HepG2 (cell line): ENCODE data around the gene SAPCD1. TPM values are rescaled to one million over a fixed set of nuclear protein-coding genes. Genes with fewer than 3 reads are reported as not detected.

Experiments used
- ATAC-seq: fragments of 200-7000 bp; cut with Tn5 transposase; 3 replicates; pipeline ENCODE4 v1.9.1; 2020; ENCODE audit warnings: mild to moderate bottlenecking, moderate library complexity
- BruUV-seq: library from RNA; stranded (reverse); fragments of 400-500 nt; replicated peaks from 2 replicates; lab custom pipeline; 2021; lab: Mats Ljungman, UMichigan
- CTCF ChIA-PET: fragments of 300-600 bp; formaldehyde crosslinking; extraction: SDS; loops from one replicate; lab custom pipeline; 2021; ENCODE audit warnings: low total read pairs, inconsistent platforms, low intra/inter-chr PET ratio; lab: Yijun Ruan, JAX
- POLR2A ChIA-PET: fragments of 350-600 bp; sonication (Branson Sonifier 250); formaldehyde crosslinking; loops from one replicate; lab custom pipeline; 2020; ENCODE audit warnings: antibody characterized with exemption, inconsistent platforms; lab: Yijun Ruan, JAX
- DNase-seq: peaks from one replicate; pipeline ENCODE4 v3.0.0-alpha.2; 2015; ENCODE audit warnings: low spot score
- FAIRE-seq: peaks from 3 replicates; lab custom pipeline; 2011; peaks lifted over from hg19 to GRCh38; lab: Jason Lieb, UNC
- H2AFZ ChIP-seq: one replicate; pipeline ENCODE4 v1.6.1; 2011; ENCODE audit warnings: low read length, inconsistent platforms
- H3K27ac ChIP-seq: fragments of 300-600 bp; 3 replicates; pipeline ENCODE4 v1.8.0; 2011; ENCODE audit warnings: mixed run types, mild to moderate bottlenecking, mixed read lengths, low read length, inconsistent platforms; ENCODE audit not compliant: insufficient read depth; ENCODE audit errors: extremely low read length
- H3K27me3 ChIP-seq, 2 experiments: fragments of 200-600 bp in 1 of 2; 2 replicates in 1 of 2; 3 replicates in 1 of 2; pipeline versions ENCODE4 v1.6.0 to v1.8.0; 2011; ENCODE audit warnings: low read length in 2 of 2, mild to moderate bottlenecking in 2 of 2, moderate library complexity in 2 of 2, inconsistent platforms in 1 of 2; ENCODE audit not compliant: insufficient read depth in 2 of 2, control insufficient read depth in 1 of 2
- H3K36me3 ChIP-seq, 2 experiments: fragments of 200-600 bp in 1 of 2; replicated peaks in 1 of 2; 2 replicates in 1 of 2; 3 replicates in 1 of 2; pipeline versions ENCODE4 v1.5.1 to v1.8.0; 2011; ENCODE audit warnings: low read length in 2 of 2, inconsistent platforms in 1 of 2; ENCODE audit not compliant: insufficient read depth in 2 of 2, control insufficient read depth in 1 of 2
- H3K4me1 ChIP-seq: 2 replicates; pipeline ENCODE4 v1.5.1; 2012; ENCODE audit warnings: low read length, inconsistent platforms; ENCODE audit not compliant: insufficient read depth
- H3K4me2 ChIP-seq: 2 replicates; pipeline ENCODE4 v1.6.0; 2011; ENCODE audit warnings: low read depth, low read length, inconsistent platforms
- H3K4me3 ChIP-seq, 3 experiments: fragments of 200-600 bp in 1 of 3; sonication (generic), shearing (Covaris generic) in 1 of 3; replicated peaks in 1 of 3; 2 replicates each; pipeline ENCODE4 v1.5.1; 2011 to 2016; ENCODE audit warnings: low read length in 3 of 3, inconsistent platforms in 2 of 3, low read depth in 2 of 3, mild to moderate bottlenecking in 2 of 3, control low read depth in 1 of 3, mixed read lengths in 1 of 3; ENCODE audit not compliant: insufficient read depth in 1 of 3
- H3K79me2 ChIP-seq: one replicate; pipeline ENCODE4 v1.6.1; 2011; ENCODE audit warnings: low read length, inconsistent platforms; ENCODE audit not compliant: insufficient read depth
- H3K9ac ChIP-seq: 2 replicates; pipeline ENCODE4 v1.6.0; 2011; ENCODE audit warnings: mild to moderate bottlenecking, low read depth, low read length, inconsistent platforms; ENCODE audit not compliant: insufficient read depth
- H3K9me3 ChIP-seq: 2 replicates; pipeline ENCODE4 v1.5.1; 2012; ENCODE audit warnings: mild to moderate bottlenecking, low read length
- H4K20me1 ChIP-seq: 2 replicates; pipeline ENCODE4 v1.6.0; 2011; ENCODE audit warnings: inconsistent platforms, mild to moderate bottlenecking, low read length, moderate library complexity; ENCODE audit not compliant: insufficient read depth
- CBX5 ChIP-seq: sonication (generic); formaldehyde crosslinking; IDR thresholded peaks from 2 replicates; pipeline ENCODE4 v1.4.0; 2020; ENCODE audit warnings: missing genetic modification reagents, borderline replicate concordance
- GATAD2A ChIP-seq: IDR thresholded peaks from 2 replicates; pipeline ENCODE4 v1.6.1; 2016
- HMG20A ChIP-seq: IDR thresholded peaks from 2 replicates; pipeline ENCODE4 v1.6.1; 2016; ENCODE audit warnings: borderline replicate concordance
- SOX6 ChIP-seq, 2 experiments: fragments of 450-650 bp in 1 of 2; sonication (generic) in 1 of 2; formaldehyde crosslinking in 1 of 2; IDR thresholded peaks; 2 replicates each; pipeline versions ENCODE4 v1.4.0 to v1.6.1; 2017 to 2020; ENCODE audit warnings: antibody characterized with exemption in 1 of 2, mild to moderate bottlenecking in 1 of 2, missing genetic modification reagents in 1 of 2
- TCF7 ChIP-seq: sonication (generic); IDR thresholded peaks from 2 replicates; pipeline ENCODE4 v1.6.1; 2016; ENCODE audit warnings: antibody characterized with exemption, low read depth
- ZNF567 ChIP-seq: sonication (generic); formaldehyde crosslinking; IDR thresholded peaks from 2 replicates; pipeline ENCODE4 v1.8.1; 2023; ENCODE audit warnings: mild to moderate bottlenecking, missing genetic modification reagents, borderline replicate concordance
- ZNF598 ChIP-seq: sonication (generic); formaldehyde crosslinking; IDR thresholded peaks from 2 replicates; pipeline ENCODE4 v1.5.1; 2020; ENCODE audit warnings: mild to moderate bottlenecking, missing genetic modification reagents, borderline replicate concordance
- WGBS: methylation state at CpG from one replicate; pipeline ENCODE4 v1.1.6; 2017; ENCODE audit warnings: low lambda C conversion rate; 5-methylcytosine and 5-hydroxymethylcytosine counted together
- in situ Hi-C: cut with HindIII; loops from 2 replicates; pipeline ENCODE4 v1.10.0; 2017; ENCODE audit warnings: low pct_unique_long_range_greater_than_20kb; ENCODE audit not compliant: extremely low pct_ligation_motif_present
- intact Hi-C: fragments of 100-400 bp; cut with micrococcal nuclease; formaldehyde crosslinking; loops from one replicate; pipeline ENCODE4 v1.10.0; 2022; ENCODE audit not compliant: unreplicated experiment
- polyA plus RNA-seq, 8 experiments: library from polyadenylated mRNA; depleted of rRNA in 3 of 8; stranded (reverse) in 7 of 8; unstranded in 1 of 8; fragments of >200 nt; fragmentation: Illumina TruSeq in 4 of 8; extraction: Trizol in 4 of 8; gene quantifications; 2 replicates each; pipeline versions ENCODE4 v1.2.1 to v1.2.3, GENCODE V29; 2011 to 2016; ENCODE audit warnings: low read depth in 4 of 8, missing spikeins in 1 of 8, mixed read lengths in 1 of 8; ENCODE audit not compliant: insufficient read depth in 1 of 8
- total RNA-seq, 5 experiments: library from RNA; depleted of rRNA; stranded (reverse); fragments of >200 nt; fragmentation: Illumina TruSeq; extraction: Trizol; gene quantifications; 2 replicates each; pipeline ENCODE4 v1.2.3, GENCODE V29; 2016; ENCODE audit warnings: low read depth in 1 of 5
- TF ChIP-seq, protein P1 (sequence below): sonication (generic); formaldehyde crosslinking; IDR thresholded peaks from 2 replicates; pipeline ENCODE4 v1.4.0; 2020; ENCODE audit warnings: missing genetic modification reagents
- TF ChIP-seq, protein P2 (sequence below): sonication (generic); formaldehyde crosslinking; IDR thresholded peaks from 2 replicates; pipeline ENCODE4 v1.9.0; 2022; ENCODE audit warnings: missing genetic modification reagents, mild to moderate bottlenecking, borderline replicate concordance
- TF ChIP-seq, protein P3 (sequence below): sonication (generic); formaldehyde crosslinking; IDR thresholded peaks from 2 replicates; pipeline ENCODE4 v1.5.1; 2020; ENCODE audit warnings: mild to moderate bottlenecking, missing genetic modification reagents, moderate library complexity
- TF ChIP-seq, protein P4 (sequence below): sonication (generic); formaldehyde crosslinking; IDR thresholded peaks from 2 replicates; pipeline ENCODE4 v1.9.0; 2022; ENCODE audit warnings: low read depth, missing genetic modification reagents

SAPCD1 gene
- total and polyA plus RNA-seq, 2 of the 13 experiments (the other 11 are each of a cell fraction or from before 2014, with no cell fraction given) = 2.5 to 3.9 TPM

DNA sequence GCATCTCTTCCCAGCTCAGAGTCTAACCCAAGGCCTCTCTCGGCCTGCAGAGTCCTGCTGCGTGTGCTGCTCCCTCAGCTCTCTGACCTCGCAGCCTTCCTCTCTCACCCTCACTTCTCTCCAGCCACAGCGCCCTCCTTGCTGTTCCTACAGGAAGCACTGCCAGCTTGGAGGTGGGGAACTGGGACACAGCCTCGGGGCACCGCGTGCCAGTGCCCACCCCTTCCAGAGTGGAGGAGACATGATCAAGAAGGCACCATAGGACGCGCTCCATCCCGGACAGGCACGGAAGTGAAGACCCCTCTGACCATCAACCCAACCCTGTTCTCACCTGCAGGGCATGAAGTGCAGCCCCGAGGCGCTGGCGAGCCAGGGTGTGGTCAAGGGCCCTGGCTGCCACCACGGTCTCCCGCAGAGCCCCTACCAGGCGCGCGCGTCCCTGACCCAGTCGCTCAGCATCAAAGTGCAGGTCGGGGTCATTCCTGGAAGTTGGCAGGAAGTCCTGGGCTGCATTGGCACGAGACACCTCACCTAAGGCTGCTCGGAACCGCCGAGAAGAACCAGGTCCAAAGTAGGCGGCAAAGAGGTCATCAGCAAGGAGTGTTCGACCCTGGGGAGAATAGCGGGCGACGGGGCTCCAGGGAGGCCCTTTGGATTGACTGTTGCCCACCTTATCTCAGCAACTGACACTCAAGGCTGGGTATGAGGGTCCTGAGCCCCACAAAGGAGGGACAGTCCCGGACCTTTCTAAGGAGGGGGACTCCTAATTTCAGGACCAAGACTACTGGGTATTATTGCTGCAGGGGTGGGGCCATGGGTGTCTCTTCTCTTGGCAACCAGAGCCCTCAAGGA, 13.4 kb downstream of the SAPCD1 start:
- no TSS peak for BruUV-seq
- H3K4me2 ChIP-seq = peak overlapping the region; percentile 88
- no peaks in the 10 kb centered on the region for H3K27me3 ChIP-seq
- ChIA-PET CTCF (no interaction called here), POLR2A (interaction anchor here (1.0 to 9.0 kb wide), 20 partner anchors 8 to 175 kb away, joined by 3 to 279 read pairs (median 6); partner anchors contain the start of genes ABHD16A, APOM, BAG6 and CLIC1)
- no peak overlapping the region for H2AFZ ChIP-seq
- H3K4me1 ChIP-seq = peaks cover 57% of the 10 kb centered on the region
- DNase-seq = no peak
- H3K79me2 ChIP-seq = no peaks in the 10 kb centered on the region
- H4K20me1 ChIP-seq = no peaks in the 10 kb centered on the region
- peak overlapping the region; percentile 62 for H3K9ac ChIP-seq
- H3K4me3 ChIP-seq = peak overlapping the region; percentile 35 to 72 (median 45); a peak in 5 of 6 replicates
- no peaks in the 10 kb centered on the region for H3K9me3 ChIP-seq
- H3K36me3 ChIP-seq = peaks cover 14% of the 10 kb centered on the region in 2 experiments; a peak in 4 of 5 replicates
- H3K27ac ChIP-seq = no peak overlapping the region
- ATAC-seq = peak; percentile 27
- intact Hi-C loops = loop anchor here (10.0 kb wide), 1 partner anchor 149 kb away; the partner anchor contains the start of gene C2
- FAIRE-seq = no peak
- WGBS = 40% methylated on average over 22 of the region's 32 CpGs
- in situ Hi-C loops = no loop called here
- TF ChIP-seq ZNF598 (CRISPR knock-in tag) = 0 out of 2 replicates have a peak, but pooled peaks have one; percentile 63
- TF ChIP-seq SOX6 (IDR thresholded peaks at IDR 0.05) = no peak
- TF ChIP-seq SOX6 (CRISPR knock-in tag; IDR thresholded peaks at IDR 0.05) = 0 out of 2 replicates have a peak, but pooled peaks have one; percentile 9
- TF ChIP-seq GATAD2A = 0 out of 2 replicates have a peak, but pooled peaks have one; percentile 20
- TF ChIP-seq TCF7 = peak; percentile 36; the same call in 1 of the 2 replicates
- TF ChIP-seq CBX5 (CRISPR knock-in tag) = no peak
- 0 out of 2 replicates have a peak, but pooled peaks have one; percentile 19 for TF ChIP-seq HMG20A (CRISPR knock-in tag)
- TF ChIP-seq, protein P1, sequence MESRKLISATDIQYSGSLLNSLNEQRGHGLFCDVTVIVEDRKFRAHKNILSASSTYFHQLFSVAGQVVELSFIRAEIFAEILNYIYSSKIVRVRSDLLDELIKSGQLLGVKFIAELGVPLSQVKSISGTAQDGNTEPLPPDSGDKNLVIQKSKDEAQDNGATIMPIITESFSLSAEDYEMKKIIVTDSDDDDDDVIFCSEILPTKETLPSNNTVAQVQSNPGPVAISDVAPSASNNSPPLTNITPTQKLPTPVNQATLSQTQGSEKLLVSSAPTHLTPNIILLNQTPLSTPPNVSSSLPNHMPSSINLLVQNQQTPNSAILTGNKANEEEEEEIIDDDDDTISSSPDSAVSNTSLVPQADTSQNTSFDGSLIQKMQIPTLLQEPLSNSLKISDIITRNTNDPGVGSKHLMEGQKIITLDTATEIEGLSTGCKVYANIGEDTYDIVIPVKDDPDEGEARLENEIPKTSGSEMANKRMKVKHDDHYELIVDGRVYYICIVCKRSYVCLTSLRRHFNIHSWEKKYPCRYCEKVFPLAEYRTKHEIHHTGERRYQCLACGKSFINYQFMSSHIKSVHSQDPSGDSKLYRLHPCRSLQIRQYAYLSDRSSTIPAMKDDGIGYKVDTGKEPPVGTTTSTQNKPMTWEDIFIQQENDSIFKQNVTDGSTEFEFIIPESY = peak; percentile 53; the same call in 1 of the 2 replicates
- no peak for TF ChIP-seq ZNF567 (CRISPR knock-in tag)
- TF ChIP-seq, protein P2, sequence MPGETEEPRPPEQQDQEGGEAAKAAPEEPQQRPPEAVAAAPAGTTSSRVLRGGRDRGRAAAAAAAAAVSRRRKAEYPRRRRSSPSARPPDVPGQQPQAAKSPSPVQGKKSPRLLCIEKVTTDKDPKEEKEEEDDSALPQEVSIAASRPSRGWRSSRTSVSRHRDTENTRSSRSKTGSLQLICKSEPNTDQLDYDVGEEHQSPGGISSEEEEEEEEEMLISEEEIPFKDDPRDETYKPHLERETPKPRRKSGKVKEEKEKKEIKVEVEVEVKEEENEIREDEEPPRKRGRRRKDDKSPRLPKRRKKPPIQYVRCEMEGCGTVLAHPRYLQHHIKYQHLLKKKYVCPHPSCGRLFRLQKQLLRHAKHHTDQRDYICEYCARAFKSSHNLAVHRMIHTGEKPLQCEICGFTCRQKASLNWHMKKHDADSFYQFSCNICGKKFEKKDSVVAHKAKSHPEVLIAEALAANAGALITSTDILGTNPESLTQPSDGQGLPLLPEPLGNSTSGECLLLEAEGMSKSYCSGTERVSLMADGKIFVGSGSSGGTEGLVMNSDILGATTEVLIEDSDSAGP (CRISPR knock-in tag) = peak; percentile 50; the same call in 1 of the 2 replicates
- TF ChIP-seq, protein P3, sequence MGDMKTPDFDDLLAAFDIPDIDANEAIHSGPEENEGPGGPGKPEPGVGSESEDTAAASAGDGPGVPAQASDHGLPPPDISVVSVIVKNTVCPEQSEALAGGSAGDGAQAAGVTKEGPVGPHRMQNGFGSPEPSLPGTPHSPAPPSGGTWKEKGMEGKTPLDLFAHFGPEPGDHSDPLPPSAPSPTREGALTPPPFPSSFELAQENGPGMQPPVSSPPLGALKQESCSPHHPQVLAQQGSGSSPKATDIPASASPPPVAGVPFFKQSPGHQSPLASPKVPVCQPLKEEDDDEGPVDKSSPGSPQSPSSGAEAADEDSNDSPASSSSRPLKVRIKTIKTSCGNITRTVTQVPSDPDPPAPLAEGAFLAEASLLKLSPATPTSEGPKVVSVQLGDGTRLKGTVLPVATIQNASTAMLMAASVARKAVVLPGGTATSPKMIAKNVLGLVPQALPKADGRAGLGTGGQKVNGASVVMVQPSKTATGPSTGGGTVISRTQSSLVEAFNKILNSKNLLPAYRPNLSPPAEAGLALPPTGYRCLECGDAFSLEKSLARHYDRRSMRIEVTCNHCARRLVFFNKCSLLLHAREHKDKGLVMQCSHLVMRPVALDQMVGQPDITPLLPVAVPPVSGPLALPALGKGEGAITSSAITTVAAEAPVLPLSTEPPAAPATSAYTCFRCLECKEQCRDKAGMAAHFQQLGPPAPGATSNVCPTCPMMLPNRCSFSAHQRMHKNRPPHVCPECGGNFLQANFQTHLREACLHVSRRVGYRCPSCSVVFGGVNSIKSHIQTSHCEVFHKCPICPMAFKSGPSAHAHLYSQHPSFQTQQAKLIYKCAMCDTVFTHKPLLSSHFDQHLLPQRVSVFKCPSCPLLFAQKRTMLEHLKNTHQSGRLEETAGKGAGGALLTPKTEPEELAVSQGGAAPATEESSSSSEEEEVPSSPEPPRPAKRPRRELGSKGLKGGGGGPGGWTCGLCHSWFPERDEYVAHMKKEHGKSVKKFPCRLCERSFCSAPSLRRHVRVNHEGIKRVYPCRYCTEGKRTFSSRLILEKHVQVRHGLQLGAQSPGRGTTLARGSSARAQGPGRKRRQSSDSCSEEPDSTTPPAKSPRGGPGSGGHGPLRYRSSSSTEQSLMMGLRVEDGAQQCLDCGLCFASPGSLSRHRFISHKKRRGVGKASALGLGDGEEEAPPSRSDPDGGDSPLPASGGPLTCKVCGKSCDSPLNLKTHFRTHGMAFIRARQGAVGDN (CRISPR knock-in tag) = peak; percentile 83
- TF ChIP-seq, protein P4, sequence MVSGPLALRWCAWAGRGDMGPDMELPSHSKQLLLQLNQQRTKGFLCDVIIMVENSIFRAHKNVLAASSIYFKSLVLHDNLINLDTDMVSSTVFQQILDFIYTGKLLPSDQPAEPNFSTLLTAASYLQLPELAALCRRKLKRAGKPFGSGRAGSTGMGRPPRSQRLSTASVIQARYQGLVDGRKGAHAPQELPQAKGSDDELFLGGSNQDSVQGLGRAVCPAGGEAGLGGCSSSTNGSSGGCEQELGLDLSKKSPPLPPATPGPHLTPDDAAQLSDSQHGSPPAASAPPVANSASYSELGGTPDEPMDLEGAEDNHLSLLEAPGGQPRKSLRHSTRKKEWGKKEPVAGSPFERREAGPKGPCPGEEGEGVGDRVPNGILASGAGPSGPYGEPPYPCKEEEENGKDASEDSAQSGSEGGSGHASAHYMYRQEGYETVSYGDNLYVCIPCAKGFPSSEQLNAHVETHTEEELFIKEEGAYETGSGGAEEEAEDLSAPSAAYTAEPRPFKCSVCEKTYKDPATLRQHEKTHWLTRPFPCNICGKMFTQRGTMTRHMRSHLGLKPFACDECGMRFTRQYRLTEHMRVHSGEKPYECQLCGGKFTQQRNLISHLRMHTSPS (CRISPR knock-in tag) = peak; percentile 76
